HG03097 (cell line): ENCODE measurements around the gene LMCD1.
"Not testable (repeated sequence)": the region's sequence is repeated elsewhere in the genome, so short reads cannot be mapped to it uniquely, and the experiment has no call there.

Experiments used
- ATAC-seq: cut with Tn5 transposase; IDR thresholded peaks from one replicate; pipeline ENCODE4 v1.9.1; 2021; ENCODE audit not compliant: unreplicated experiment, low FRiP score

LMCD1 gene

DNA sequence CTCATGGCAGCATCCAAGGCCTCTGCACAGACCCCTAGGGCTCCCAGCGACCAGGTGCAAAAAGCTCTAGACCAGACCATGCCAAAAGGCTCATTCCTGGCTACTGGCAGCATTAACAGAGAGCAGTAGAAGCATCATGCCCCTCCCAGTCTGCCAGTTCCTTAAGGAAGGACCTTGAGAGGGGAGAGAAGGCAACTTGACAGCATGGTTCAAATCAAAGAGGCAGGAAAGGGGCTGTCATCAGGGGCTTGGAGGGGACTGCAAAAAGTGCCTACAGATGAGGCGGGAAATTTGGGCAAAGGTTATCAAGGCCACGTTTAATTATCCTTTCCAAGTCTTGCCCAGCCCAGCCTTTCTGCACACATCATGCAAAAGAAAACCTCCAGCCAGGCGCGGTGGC is 78.3 kb downstream of the LMCD1 start:
- no peak for ATAC-seq

DNA sequence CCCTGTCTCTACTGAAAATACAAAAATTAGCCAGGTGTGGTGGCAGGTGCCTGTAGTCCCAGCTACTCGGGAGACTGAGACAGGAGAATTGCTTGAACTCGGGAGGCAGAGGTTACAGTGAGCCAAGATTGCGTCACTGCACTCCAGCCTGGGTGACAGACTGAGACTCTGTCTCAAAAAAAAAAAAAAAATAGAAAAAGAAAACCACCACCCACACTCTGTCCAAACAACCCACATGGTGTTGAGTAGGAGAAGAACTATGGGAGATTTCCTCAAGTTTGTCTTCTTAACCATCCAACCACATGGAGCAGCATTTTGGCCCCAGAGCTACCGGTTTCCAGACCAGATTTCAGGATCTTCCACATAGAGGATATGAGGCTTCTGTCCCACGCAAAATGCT is 78.8 kb downstream of the LMCD1 start:
- ATAC-seq: not testable (repeated sequence)

DNA sequence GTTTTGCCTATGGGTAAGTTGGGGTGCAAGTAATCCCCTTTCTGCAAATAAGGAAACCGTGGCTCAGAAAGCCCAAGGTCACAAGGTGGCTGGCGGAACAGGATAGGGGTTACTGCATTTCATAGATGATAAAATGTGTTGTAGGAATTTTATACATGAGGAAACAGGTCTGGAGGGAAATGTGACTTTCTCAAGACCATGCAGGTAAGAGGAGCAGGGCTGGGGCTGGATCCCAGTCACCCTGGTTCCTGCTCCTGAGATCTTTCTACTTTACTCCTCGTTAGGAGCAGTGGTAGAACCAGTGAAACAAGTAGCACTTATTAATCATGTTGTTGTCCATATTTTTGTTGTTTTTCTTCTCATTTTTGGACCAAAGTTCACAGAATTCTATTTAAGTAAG is 79.8 kb downstream of the LMCD1 start:
- no peak for ATAC-seq

DNA sequence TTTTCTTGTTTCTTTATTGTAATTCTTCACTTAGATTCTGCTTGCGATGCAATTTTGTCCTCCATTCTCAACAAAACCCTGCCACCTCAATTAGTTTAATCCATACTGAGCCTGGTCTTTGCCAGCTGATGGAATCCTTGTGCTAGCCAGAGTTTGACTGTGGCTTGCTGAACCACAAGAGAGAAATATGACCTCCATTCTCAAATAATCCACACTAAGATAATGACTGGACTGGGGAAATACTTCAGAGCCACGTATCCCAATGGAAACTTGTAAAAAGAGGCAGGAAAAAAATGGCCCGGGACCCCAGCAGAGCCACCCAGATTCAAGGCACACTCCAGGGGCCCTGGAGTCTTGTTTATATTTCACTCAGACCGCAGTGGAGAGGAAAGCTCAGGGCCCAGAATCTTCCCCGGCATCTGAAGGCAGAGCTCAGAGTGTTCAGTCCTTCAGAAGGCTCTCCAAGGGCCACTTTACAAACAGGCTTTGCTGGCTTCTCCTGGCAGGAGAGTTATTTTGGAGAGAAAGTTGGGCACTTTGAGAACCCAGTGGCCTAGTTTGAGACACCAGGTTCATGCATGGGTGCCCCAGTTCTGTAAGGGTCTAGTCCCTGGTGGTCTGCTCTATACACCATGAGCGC is 80.3 kb downstream of the LMCD1 start:
- no peak for ATAC-seq

DNA sequence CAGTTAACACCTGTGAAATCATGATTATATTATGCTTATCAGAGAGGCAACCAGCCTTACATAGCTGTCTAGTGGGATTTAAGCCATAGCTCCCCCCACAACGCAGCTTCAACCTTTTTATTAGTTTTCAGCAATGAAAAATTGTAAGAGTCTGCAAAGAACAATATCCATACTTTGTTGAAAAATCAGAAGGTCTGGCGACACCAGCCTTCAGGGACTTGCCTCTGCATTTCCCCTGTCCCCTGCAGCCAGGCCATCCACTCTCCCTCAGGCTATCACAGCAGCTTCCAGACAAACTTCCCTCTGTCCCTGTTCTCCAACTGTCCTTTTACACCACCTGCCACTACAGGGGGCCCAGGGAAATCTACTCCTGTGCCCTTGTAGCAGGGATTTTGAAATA is 83.0 kb downstream of the LMCD1 start:
- ATAC-seq: no peak

DNA sequence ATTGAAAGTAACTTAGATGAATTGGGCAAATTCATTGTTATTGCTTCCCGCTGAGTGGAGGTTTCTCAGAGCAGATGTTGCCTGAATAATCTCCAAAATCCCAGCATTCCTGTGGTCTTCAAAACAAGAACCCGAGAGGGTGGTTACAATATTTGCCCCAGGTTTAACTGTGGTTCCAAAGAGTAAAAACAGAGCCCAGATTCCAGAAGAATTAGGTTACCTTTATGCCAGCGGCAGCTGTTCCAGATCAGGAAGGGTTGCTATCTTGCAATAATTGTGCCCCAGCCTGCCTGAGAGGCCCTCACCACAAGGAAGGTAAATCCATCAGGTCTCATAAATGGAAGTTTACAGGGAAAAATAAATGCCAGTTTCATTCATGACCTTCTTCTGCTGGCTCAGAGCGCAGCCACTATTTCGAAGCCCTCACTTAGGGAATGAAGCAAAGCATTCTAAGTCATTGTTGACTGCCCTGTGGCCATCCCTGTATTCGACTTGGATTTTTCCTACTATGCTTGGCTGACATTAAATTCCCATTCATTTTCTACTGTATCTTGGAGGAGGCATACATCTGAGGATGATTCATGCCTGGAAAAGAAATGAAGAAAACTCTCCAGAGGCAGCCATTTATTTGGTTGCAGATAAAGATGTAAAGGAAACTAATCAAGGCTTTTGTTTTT is 88.4 kb downstream of the LMCD1 start:
- ATAC-seq: no peak

DNA sequence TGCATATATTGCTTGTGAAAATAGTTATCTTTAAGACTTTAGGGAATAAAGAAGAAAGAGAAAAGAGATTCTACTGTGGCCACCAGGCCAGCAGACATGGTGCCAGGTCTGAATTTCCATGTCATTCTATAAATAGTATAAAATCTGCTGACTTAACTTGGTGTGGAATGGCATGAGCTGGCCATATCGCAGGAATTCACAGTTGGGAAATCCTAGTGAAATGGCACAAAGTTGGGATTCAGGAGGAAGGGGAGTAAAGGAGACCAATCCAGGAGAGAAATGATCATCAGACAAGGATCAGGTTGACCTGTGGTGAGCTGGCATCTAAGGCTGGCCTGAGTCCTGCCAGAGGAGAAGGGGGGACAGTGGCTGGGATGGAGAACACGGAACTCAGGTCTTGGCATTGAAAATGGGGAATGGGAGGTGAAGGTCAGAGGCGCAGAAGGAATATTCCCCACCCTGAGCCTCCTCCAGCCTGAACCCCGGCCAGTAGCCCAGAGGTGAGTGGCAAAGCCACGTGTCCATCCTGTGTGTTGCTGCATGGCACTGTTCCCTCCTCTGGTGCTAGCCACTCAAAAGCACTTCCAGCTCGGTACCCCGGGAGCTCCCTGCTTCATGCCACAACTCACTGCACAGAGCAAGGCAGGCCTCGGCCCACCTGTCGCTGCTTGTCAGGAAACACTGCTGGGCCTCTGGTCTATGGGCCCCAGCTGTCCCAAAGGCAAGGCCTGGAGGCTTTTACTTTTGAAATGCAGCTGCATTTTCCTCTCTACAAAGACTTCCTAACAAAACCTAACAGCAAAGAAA is 91.6 kb downstream of the LMCD1 start:
- ATAC-seq: no peak

DNA sequence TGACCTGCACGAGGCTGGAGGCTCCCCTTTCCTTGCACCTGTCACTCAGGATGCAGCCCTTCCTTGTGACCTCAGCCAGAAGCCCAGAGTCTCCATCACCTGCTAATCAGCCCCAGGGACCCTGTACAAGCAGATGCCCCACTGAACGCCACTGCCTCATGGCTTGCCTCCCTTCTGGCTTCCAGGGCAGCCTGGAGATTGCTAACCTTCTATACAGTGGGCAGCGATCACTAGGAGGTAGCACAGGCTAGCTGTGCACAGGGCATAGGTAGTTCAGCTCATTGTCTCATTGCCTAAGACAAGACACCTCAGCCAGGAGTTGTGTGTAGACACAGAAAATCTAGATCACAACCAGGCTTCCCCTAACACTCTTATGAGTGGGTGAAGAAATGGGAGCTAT is 93.6 kb downstream of the LMCD1 start:
- ATAC-seq: no peak

DNA sequence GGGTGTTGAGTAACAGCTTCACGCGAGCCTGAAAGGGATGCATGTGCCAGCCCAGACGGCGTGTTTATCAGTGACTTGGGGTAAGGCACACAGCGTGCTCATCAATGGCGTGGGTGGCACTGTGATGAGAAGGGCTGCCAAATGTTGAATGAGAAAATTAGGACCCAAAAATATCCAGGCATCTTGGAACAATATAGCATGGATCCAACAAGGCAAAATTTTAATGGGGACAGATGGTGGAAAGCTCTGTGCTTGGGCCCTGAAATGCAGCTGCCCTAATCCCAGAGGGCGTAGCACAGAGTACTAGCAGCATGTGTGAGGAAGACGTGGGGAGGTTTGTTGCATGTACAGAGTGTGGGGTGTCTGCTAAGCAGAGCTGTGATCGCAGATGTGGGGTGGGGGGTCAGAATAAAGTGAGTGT is 94.1 kb downstream of the LMCD1 start:
- ATAC-seq: no peak

DNA sequence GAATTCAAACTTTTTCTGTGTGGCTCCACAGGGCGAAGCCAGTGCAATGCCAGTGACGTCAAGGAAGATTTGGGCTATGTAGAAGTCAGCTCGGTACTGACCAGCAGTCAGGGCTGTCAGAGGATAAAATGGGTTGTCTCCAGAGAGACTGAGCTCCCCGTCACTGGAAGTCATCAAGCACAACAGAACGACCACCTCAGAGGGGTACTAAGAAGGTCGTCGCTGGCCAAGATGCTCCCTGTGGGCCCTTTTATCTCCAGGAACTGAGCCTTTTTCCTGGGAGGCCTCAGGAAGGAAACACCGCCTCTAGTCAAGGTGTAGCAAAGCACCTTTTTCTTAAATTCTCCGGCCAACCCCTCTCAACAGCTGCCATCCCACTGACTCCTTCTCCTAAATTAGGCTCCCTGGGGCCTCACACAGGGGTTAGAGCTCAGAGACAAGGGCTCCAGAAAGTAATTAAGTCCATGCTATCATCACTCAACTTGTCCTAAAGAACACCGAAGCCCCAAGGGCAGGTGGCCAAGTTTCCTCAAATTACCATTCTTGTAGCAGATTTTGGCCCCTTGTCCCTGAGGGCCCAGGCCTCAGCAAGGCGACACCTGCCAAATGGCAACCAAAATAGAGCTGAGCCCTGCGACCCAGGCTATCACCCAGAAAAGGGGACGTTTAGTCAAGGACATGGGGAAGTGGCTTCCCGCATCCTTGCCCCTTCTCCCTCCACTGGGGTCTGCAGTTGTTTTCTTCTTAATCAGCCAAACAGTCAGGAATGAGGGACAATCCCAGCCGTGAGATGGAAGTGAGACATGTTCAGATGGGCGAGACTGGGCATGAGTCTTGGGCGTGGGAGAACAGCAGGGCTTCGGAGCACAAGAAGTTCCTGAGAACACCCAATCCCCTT is 94.9 kb downstream of the LMCD1 start:
- ATAC-seq: no peak

DNA sequence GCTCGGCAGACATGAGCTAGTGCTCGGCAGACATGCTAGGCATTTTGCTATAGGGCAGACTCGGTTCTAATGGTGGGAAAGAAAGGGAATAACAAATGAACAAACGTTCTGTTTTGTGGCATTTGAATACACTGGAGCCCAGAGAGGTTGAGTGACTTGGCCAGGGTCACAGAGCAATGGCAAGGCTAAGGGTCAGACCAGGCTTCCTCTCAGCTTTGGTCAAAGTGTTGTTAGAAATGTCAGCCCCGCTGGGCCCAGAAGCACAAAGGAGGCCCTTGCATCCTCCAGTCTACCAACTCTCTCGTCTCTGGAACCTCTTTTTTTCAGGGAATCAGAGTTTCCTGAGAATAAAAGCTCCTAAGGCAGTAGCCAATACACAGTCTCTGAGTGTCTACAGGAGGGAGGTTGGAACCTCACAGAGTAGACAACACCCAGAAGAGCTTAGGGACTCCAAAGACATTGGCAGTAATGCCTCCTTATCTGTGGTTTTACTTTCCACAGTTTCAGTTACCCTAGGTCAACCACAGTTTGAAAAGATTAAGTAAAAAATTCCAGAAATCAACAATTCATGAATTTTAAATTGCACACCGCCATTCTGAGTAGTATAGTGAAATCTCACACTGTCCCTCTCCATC is 95.7 kb downstream of the LMCD1 start:
- no peak for ATAC-seq

DNA sequence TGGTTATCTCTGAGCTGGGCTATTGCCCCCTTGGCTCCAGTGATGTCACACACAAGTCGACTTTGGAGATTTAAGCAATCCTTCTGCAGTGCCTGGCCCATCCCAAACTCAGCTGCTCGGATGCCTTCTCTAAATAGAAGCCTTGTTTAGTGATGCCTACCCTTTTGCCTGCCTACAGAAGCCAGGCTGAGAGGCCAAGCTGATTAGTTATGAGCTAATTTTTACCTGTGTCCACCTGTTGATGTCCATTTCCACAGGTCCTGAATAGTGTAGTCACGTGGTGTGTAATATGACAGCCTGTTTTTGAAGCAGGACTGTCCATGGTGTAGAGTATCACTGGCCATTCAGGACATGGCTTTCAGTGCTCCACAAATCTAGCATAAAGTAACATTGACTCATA is 97.5 kb downstream of the LMCD1 start:
- ATAC-seq: no peak

DNA sequence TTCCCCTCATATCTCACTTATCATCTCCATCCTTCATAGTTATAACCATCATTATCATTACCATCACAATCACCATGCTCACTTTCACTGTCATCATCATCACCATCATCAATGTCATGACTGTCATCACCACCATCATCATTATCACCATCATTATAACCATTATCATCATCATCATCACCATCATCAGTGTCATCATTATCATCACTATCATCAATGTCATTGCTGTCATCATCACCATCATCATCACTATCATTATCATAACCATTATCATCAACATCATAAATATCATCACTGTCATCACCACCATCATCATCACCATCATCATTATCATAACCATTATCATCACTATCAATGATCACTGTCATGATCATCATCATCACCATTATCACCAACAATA is 98.8 kb downstream of the LMCD1 start:
- no peak for ATAC-seq

DNA sequence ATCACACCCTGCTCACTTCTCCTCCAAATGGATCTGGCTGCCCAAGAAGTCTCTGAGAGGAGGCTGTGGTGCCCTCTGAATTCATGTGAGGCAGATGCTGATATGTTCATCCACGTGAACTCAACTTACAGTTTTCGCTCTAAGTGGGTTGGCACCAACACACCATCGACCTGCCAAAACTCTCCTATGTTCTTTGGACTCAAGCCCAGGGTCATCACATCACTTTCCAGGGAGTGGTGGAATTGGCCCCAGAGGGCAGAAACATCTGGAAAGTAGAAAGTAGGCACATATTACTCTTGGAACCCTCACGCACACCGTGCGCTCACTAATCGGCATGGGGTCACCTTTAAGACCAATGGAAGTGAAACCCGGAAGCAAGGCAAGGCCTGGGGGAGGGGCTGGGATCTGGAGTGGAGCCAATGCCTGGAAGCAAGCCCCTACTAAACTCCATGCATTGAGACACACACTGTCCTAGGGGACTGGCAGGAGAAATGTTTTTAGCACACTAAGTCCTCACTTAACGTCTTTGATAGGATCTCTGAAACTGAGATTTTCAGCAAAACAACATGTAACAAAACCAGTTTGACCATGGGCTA is 101.6 kb downstream of the LMCD1 start:
- no peak for ATAC-seq

DNA sequence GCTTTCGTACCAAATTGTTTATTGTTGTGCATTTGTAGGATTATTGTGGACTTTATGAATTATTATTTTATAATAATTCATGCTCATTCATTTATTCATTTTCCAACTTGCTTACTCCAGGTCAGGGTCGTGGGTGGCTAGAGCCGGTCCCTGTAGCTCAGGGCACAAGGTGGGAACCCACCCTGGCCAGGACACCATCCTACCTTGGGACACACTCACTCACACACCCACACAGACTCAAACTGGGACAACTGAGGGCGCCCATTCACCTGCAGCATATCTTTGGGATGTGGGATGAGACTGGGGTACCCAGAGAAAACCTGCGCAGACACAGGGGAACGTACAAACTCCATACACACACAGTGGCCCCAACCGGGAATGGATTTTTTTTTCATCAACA is 102.4 kb downstream of the LMCD1 start:
- no peak for ATAC-seq

DNA sequence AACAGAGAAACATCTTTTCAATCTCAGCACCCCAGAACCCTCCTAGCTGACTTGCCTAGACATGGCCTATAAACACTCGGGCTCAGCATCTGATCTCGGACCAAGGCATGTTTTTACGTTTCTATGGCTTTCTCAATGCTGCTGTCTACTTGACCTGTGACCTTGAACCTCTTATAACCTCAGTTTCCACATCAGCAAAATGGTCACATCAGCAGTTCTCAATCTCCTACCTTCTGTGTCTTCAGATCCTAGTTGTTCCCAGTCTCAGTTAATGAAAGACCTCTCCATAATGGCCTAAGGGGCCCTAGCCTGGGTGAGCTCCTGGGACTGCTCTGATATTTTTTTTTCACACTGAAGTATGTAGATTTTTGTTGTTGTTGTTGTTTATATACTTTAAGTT is 103.4 kb downstream of the LMCD1 start:
- ATAC-seq: no peak

DNA sequence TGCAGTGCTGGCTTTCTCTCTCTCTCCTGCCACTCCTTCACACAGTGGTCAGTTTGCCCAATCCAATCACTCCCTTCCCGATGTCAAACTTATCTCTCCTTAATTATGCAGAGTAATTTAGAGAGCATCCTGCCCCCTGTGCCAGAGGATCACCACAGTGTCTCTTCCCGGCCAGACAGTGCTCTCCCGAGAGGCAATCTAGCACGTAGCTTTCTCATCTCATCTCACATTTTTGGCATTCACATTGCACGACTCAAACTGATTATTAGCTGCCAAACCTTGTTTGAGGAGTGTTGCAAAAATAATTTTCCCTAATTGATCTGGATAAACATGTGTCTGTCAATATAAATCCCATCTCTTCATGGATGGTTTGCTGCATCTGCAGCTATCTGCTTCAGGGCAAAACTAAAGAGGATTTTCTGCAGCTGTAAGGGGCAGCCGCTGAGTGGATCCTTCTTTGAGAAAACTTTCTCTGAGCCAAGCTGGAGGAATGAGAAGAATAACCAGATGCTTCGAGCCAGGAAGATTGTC is 105.1 kb downstream of the LMCD1 start:
- no peak for ATAC-seq

DNA sequence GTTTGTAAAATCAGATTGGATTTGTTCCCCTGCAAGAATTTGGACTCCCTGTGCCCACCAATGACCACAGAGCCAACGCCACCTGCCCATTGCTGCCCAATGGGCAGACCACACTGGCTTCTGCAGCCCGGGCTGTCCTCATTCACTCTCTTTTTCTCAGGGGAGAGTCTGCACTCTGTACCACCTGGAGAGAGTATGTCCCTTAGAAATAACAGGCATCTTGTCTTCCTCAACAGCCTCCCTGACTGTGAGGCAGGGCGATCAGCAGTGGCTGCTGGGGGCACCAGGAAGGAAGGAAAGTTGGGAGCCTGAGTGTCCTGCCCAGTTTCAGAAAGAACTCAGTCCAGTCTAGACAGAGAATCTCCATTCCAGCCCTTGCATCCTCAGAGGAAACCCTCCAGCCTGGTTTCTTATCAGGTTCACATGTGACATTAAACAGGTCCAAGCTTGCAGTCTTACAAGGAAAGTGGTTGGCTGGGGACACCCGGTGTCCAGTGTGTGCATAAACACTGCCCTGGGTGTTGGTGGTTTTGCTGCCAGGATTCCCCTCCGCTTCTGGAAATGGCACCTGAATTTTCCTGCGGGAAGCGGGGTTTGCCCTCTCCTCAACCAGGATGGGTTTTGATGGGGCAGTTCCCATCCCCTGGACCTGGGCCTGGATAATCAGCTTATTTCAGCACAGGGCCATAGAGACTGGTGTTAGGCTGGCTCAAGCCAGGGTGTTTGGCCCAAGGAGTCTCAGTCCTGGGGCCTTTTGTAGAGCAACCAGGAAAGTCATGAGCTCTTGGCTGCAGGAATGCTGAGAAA is 105.8 kb downstream of the LMCD1 start:
- no peak for ATAC-seq
